ENCODE data around the gene LRP2.

DNA sequence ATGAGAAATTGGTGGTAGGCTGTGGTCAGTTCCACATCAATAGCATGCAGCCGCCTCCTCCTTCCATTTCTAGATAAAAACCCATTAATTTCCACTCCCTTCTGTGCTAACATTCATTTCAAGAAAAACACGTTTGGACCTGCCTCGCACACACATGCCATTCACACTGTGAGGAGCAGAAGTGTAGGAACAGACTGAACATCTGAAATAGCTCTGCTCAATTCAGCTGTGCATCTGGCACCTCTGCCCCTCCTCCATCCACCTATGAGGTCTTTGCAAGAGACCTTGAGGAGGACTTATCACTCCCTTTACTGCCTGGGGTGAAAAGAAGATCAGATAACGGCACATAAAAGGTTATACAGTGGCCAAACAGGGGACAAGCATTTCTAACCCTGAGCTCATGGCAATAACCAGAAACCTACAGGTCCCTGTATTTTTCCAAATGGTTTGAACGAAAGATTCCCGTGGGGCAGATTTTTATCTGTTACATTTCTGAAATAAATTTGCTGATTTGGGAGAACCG is 30.8 kb upstream of the LRP2 start:
- TF ChIP-seq MAX (IDR thresholded peaks at IDR 0.05; ENCODE audit: low read depth, low read length), result no peak
- TF ChIP-seq, protein P1, sequence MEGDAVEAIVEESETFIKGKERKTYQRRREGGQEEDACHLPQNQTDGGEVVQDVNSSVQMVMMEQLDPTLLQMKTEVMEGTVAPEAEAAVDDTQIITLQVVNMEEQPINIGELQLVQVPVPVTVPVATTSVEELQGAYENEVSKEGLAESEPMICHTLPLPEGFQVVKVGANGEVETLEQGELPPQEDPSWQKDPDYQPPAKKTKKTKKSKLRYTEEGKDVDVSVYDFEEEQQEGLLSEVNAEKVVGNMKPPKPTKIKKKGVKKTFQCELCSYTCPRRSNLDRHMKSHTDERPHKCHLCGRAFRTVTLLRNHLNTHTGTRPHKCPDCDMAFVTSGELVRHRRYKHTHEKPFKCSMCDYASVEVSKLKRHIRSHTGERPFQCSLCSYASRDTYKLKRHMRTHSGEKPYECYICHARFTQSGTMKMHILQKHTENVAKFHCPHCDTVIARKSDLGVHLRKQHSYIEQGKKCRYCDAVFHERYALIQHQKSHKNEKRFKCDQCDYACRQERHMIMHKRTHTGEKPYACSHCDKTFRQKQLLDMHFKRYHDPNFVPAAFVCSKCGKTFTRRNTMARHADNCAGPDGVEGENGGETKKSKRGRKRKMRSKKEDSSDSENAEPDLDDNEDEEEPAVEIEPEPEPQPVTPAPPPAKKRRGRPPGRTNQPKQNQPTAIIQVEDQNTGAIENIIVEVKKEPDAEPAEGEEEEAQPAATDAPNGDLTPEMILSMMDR (IDR thresholded peaks at IDR 0.05; ENCODE audit: low read depth, low read length), result no peak

All from NB4 (cell line).